ENCODE measurements around the gene PHLDB3. TPM values are rescaled to one million over a fixed set of nuclear protein-coding genes. Genes with fewer than 3 reads are reported as not detected.

The PHLDB3 gene
- polyA plus RNA-seq, 3 donors from 2014 or later: 0.51 to 3.2 (median 1.3) TPM

- Mint-ChIP-seq H3K4me3 (no peak overlapping the region), H3K4me1 (peaks cover 15 to 19% of the 10 kb centered on the region in 2 donors), H3K36me3 (peaks cover 19 to 48% (median 19%) of the 10 kb centered on the region in 3 donors), H3K9me3 (no peaks in the 10 kb centered on the region), H3K27ac (no peak overlapping the region), H3K27me3 (ENCODE audit: low read depth in 3 of 3) (peaks cover 0 to 4% (median 0%) of the 10 kb centered on the region in 3 donors)
- DNase-seq: no peak
These were observed 34.4 kb upstream of the PHLDB3 start for GRCh38 chr19:43538922-43539321.

GRCh38 chr19:43534816-43535761 is 30.5 kb upstream of the PHLDB3 start:
- Mint-ChIP-seq H3K4me1 (peaks cover 31 to 36% of the 10 kb centered on the region in 2 donors), H3K4me3 (peak overlapping the region in 4 of 5 donors; percentile 25 to 50 (median 42)), H3K36me3 (peaks cover 12 to 24% (median 14%) of the 10 kb centered on the region in 3 donors), H3K27me3 (ENCODE audit: low read depth in 3 of 3) (peaks cover 0 to 16% (median 7%) of the 10 kb centered on the region in 3 donors), H3K27ac (peak overlapping the region; percentile 53 to 99 (median 74)), H3K9me3 (no peaks in the 10 kb centered on the region)
- DNase-seq: peak in 1 of 3 donors; percentile 35

GRCh38 chr19:43534305-43534815 is 29.8 kb upstream of the PHLDB3 start:
- Mint-ChIP-seq H3K27me3 (ENCODE audit: low read depth in 3 of 3) (peaks cover 0 to 16% (median 7%) of the 10 kb centered on the region in 3 donors), H3K4me3 (peak overlapping the region; percentile 93 to 96 (median 95)), H3K27ac (peak overlapping the region; percentile 81 to 99 (median 97)), H3K9me3 (no peaks in the 10 kb centered on the region), H3K36me3 (peaks cover 11 to 20% (median 11%) of the 10 kb centered on the region in 3 donors), H3K4me1 (peaks cover 31 to 36% of the 10 kb centered on the region in 2 donors)
- no peak for DNase-seq

GRCh38 chr19:43533546-43534304 is 29.2 kb upstream of the PHLDB3 start:
- peaks cover 0 to 16% (median 7%) of the 10 kb centered on the region in 3 donors for H3K27me3 Mint-ChIP-seq (ENCODE audit: low read depth in 3 of 3)
- H3K9me3 Mint-ChIP-seq: no peaks in the 10 kb centered on the region
- H3K36me3 Mint-ChIP-seq: peaks cover 5 to 14% (median 5%) of the 10 kb centered on the region in 3 donors
- H3K4me3 Mint-ChIP-seq: peak overlapping the region; percentile 93 to 96 (median 95)
- peak overlapping the region; percentile 81 to 99 (median 97) for H3K27ac Mint-ChIP-seq
- DNase-seq: peak; percentile 92 to 96 (median 94)
- peaks cover 31 to 36% of the 10 kb centered on the region in 2 donors for H3K4me1 Mint-ChIP-seq

GRCh38 chr19:43532962-43533545 is 28.5 kb upstream of the PHLDB3 start, which contains the start of gene ZNF575:
Gene ZNF575 (plus strand): TSS chr19:43533188. CDS start chr19:43534423, 1,235 bp downstream.
- Mint-ChIP-seq H3K27me3 (ENCODE audit: low read depth in 3 of 3) (peaks cover 0 to 16% (median 7%) of the 10 kb centered on the region in 3 donors), H3K4me1 (peaks cover 31 to 39% of the 10 kb centered on the region in 2 donors)

GRCh38 chr19:43532571-43532961 is 28.0 kb upstream of the PHLDB3 start:
- Mint-ChIP-seq H3K4me3 (peak overlapping the region; percentile 87 to 96 (median 94)), H3K4me1 (peaks cover 31 to 44% of the 10 kb centered on the region in 2 donors), H3K9me3 (no peaks in the 10 kb centered on the region), H3K27ac (peak overlapping the region; percentile 81 to 90 (median 88)), H3K27me3 (ENCODE audit: low read depth in 3 of 3) (peaks cover 0 to 16% (median 7%) of the 10 kb centered on the region in 3 donors), H3K36me3 (peaks cover 0 to 6% (median 0%) of the 10 kb centered on the region in 3 donors)
- DNase-seq: no peak

More at GRCh38 chr19:43532962-43533545, 28.5 kb upstream of the PHLDB3 start, which contains the start of gene ZNF575:
- Mint-ChIP-seq H3K9me3 (no peaks in the 10 kb centered on the region), H3K36me3 (peaks cover 0 to 8% (median 0%) of the 10 kb centered on the region in 3 donors), H3K4me3 (peak within 1 kb of the TSS; percentile 93 to 96 (median 95)), H3K27ac (peak within 1 kb of the TSS; percentile 81 to 99 (median 97))
- DNase-seq: peak; percentile 79 to 83 (median 82)

GRCh38 chr19:43527860-43528622 is 23.5 kb upstream of the PHLDB3 start:
- Mint-ChIP-seq H3K4me1 (peaks cover 36 to 52% of the 10 kb centered on the region in 2 donors), H3K9me3 (no peaks in the 10 kb centered on the region), H3K4me3 (peak overlapping the region in 2 of 5 donors; percentile 33 to 48), H3K27ac (peak overlapping the region in 1 of 6 donors; percentile 45), H3K36me3 (peaks cover 0 to under 1% (median 0%) of the 10 kb centered on the region in 3 donors), H3K27me3 (ENCODE audit: low read depth in 3 of 3) (peaks cover 2 to 8% (median 7%) of the 10 kb centered on the region in 3 donors)
- DNase-seq: no peak

- Mint-ChIP-seq H3K4me1 (peaks cover 29 to 48% of the 10 kb centered on the region in 2 donors), H3K27me3 (ENCODE audit: low read depth in 3 of 3) (peaks cover 0 to 2% (median 0%) of the 10 kb centered on the region in 3 donors), H3K36me3 (peaks cover 0 to 4% (median 3%) of the 10 kb centered on the region in 3 donors), H3K4me3 (peak within 1 kb of the TSS; percentile 72 to 93 (median 80)), H3K27ac (peak within 1 kb of the TSS; percentile 54 to 94 (median 90)), H3K9me3 (no peaks in the 10 kb centered on the region)
- DNase-seq: peak; percentile 66 to 69 (median 68)
These were observed 22.6 kb upstream of the PHLDB3 start, which contains the start of gene ETHE1 for GRCh38 chr19:43526884-43527859. Gene ETHE1 (minus strand): TSS chr19:43527201. CDS start chr19:43527177, 24 bp downstream.

GRCh38 chr19:43525836-43526771 is 21.6 kb upstream of the PHLDB3 start:
- Mint-ChIP-seq H3K4me1 (peaks cover 27 to 47% of the 10 kb centered on the region in 2 donors), H3K4me3 (peak overlapping the region; percentile 72 to 93 (median 80)), H3K36me3 (peaks cover 0 to 4% (median 3%) of the 10 kb centered on the region in 3 donors), H3K27me3 (ENCODE audit: low read depth in 3 of 3) (peaks cover 0 to 2% (median 0%) of the 10 kb centered on the region in 3 donors), H3K9me3 (no peaks in the 10 kb centered on the region), H3K27ac (peak overlapping the region; percentile 54 to 94 (median 88))
- peak in 1 of 3 donors; percentile 10 for DNase-seq

Measured in immature natural killer cell (primary cell).